Measurements from ENCODE around the gene ZNF414. TPM values are rescaled to one million over a fixed set of nuclear protein-coding genes. Genes with fewer than 3 reads are reported as not detected.

Gene ZNF414
- total and polyA plus RNA-seq, 2 donors from 2014 or later = 20.4 to 29.6 TPM

DNA sequence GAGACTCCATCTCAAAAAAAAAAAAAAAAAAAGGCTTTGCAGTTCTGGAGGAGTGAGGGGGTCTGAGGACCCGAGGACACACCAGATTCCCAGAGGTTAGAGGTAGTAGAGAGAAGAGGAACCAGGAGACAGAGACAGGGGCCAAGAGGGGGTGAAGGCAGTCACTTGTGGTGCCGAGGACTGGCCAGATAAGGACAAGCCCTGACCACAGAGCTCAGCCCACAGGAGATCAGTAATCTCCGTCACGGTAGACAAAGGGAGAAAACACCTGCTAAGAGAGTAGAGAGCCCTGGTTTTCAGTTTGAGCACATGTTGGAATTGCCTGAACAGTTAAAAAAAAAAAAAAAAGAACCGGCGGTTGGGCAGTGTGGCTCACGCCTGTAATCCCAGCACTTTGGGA lies 9.8 kb downstream of the ZNF414 start:
- Histone ChIP-seq H3K9me3 (ENCODE audit: control insufficient read depth in 2 of 3, insufficient read depth in 1 of 3, low read length in 3 of 3) (no peaks in the 10 kb centered on the region), H3K9ac (ENCODE audit: low read length in 3 of 3) (no peak overlapping the region), H3K4me3 (ENCODE audit: low read length in 3 of 3) (no peak overlapping the region), H3K4me1 (ENCODE audit: control insufficient read depth in 2 of 3, insufficient read depth in 2 of 3, low read depth in 1 of 3, low read length in 3 of 3) (peaks cover 0 to 3% (median 3%) of the 10 kb centered on the region in 3 donors), H3K27me3 (ENCODE audit: control insufficient read depth, insufficient read depth, low read length) (no peaks in the 10 kb centered on the region), H3K27ac (ENCODE audit: low read depth in 2 of 2, low read length in 2 of 2) (no peak overlapping the region), H3K36me3 (ENCODE audit: control insufficient read depth in 2 of 3, insufficient read depth in 3 of 3, low read length in 3 of 3) (no peaks in the 10 kb centered on the region)
- FAIRE-seq = no peak
- no peak for DNase-seq
- intact Hi-C loops (cut with DNase I) = loop anchor here (10.0 kb wide), 1 partner anchor 89 kb away; the partner anchor contains the start of gene MARCHF2
- TF ChIP-seq, protein P1, sequence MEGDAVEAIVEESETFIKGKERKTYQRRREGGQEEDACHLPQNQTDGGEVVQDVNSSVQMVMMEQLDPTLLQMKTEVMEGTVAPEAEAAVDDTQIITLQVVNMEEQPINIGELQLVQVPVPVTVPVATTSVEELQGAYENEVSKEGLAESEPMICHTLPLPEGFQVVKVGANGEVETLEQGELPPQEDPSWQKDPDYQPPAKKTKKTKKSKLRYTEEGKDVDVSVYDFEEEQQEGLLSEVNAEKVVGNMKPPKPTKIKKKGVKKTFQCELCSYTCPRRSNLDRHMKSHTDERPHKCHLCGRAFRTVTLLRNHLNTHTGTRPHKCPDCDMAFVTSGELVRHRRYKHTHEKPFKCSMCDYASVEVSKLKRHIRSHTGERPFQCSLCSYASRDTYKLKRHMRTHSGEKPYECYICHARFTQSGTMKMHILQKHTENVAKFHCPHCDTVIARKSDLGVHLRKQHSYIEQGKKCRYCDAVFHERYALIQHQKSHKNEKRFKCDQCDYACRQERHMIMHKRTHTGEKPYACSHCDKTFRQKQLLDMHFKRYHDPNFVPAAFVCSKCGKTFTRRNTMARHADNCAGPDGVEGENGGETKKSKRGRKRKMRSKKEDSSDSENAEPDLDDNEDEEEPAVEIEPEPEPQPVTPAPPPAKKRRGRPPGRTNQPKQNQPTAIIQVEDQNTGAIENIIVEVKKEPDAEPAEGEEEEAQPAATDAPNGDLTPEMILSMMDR (IDR thresholded peaks at IDR 0.05; ENCODE audit: borderline replicate concordance, extremely low read depth, insufficient read depth) = no peak

- Histone ChIP-seq H3K9ac (ENCODE audit: low read length in 3 of 3) (no peak overlapping the region), H3K27ac (ENCODE audit: low read depth in 2 of 2, low read length in 2 of 2) (no peak overlapping the region), H3K9me3 (ENCODE audit: control insufficient read depth in 2 of 3, insufficient read depth in 1 of 3, low read length in 3 of 3) (no peaks in the 10 kb centered on the region), H3K27me3 (ENCODE audit: control insufficient read depth, insufficient read depth, low read length) (no peaks in the 10 kb centered on the region), H3K4me3 (ENCODE audit: low read length in 3 of 3) (no peak overlapping the region), H3K36me3 (ENCODE audit: control insufficient read depth in 2 of 3, insufficient read depth in 3 of 3, low read length in 3 of 3) (no peaks in the 10 kb centered on the region), H3K4me1 (ENCODE audit: control insufficient read depth in 2 of 3, insufficient read depth in 2 of 3, low read depth in 1 of 3, low read length in 3 of 3) (peaks cover 0 to 3% (median 3%) of the 10 kb centered on the region in 3 donors)
- no peak for DNase-seq
- TF ChIP-seq, protein P1 (IDR thresholded peaks at IDR 0.05; ENCODE audit: borderline replicate concordance, extremely low read depth, insufficient read depth) = no peak
- no peak for FAIRE-seq
- intact Hi-C loops (cut with DNase I) = loop anchor here (10.0 kb wide), 1 partner anchor 89 kb away; the partner anchor contains the start of gene MARCHF2
These were observed 10.5 kb downstream of the ZNF414 start for GRCh38 chr19:8503510-8503909.

DNA sequence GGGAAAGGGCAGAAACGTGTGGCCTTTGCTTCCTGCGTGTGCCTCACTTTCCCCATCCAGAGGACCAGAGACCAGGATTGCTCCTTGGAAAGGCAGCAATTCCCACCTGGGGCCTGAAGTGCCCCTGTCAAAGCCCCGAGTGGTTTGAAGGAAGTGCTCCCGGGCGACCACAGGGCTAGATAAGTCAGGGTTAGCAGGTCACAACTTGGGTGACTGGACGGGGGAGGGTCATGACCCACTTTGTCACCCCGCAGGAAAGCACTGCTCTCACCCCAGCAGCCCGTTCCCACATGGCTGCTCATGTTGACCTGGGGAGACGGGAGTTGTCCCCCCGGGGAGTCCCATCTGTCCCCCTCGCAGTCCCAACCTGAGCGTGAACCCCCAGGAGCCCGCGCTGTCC lies 12.0 kb downstream of the ZNF414 start:
- H3K27me3 ChIP-seq (ENCODE audit: control insufficient read depth, insufficient read depth, low read length) = no peaks in the 10 kb centered on the region
- no peak overlapping the region for H3K9ac ChIP-seq (ENCODE audit: low read length in 3 of 3)
- H3K9me3 ChIP-seq (ENCODE audit: control insufficient read depth in 2 of 3, insufficient read depth in 1 of 3, low read length in 3 of 3) = no peaks in the 10 kb centered on the region
- FAIRE-seq (no peak), DNase-seq (no peak)
- no peak overlapping the region for H3K27ac ChIP-seq (ENCODE audit: low read depth in 2 of 2, low read length in 2 of 2)
- intact Hi-C loops (cut with DNase I) = loop anchor here (10.0 kb wide), 1 partner anchor 87 kb away; the partner anchor contains the start of gene MARCHF2
- TF ChIP-seq, protein P1 (IDR thresholded peaks at IDR 0.05; ENCODE audit: borderline replicate concordance, extremely low read depth, insufficient read depth) = no peak
- H3K36me3 ChIP-seq (ENCODE audit: control insufficient read depth in 2 of 3, insufficient read depth in 3 of 3, low read length in 3 of 3) = no peaks in the 10 kb centered on the region
- no peak overlapping the region for H3K4me3 ChIP-seq (ENCODE audit: low read length in 3 of 3)
- peaks cover 0 to 3% (median 3%) of the 10 kb centered on the region in 3 donors for H3K4me1 ChIP-seq (ENCODE audit: control insufficient read depth in 2 of 3, insufficient read depth in 2 of 3, low read depth in 1 of 3, low read length in 3 of 3)

GRCh38 chr19:8501516-8501915 lies 12.5 kb downstream of the ZNF414 start:
- DNase-seq = no peak
- Histone ChIP-seq H3K9ac (ENCODE audit: low read length in 3 of 3) (no peak overlapping the region), H3K9me3 (ENCODE audit: control insufficient read depth in 2 of 3, insufficient read depth in 1 of 3, low read length in 3 of 3) (no peaks in the 10 kb centered on the region), H3K4me3 (ENCODE audit: low read length in 3 of 3) (no peak overlapping the region), H3K36me3 (ENCODE audit: control insufficient read depth in 2 of 3, insufficient read depth in 3 of 3, low read length in 3 of 3) (no peaks in the 10 kb centered on the region), H3K27ac (ENCODE audit: low read depth in 2 of 2, low read length in 2 of 2) (no peak overlapping the region), H3K27me3 (ENCODE audit: control insufficient read depth, insufficient read depth, low read length) (no peaks in the 10 kb centered on the region), H3K4me1 (ENCODE audit: control insufficient read depth in 2 of 3, insufficient read depth in 2 of 3, low read depth in 1 of 3, low read length in 3 of 3) (peaks cover 0 to 3% (median 3%) of the 10 kb centered on the region in 3 donors)
- TF ChIP-seq, protein P1 (IDR thresholded peaks at IDR 0.05; ENCODE audit: borderline replicate concordance, extremely low read depth, insufficient read depth) = no peak
- FAIRE-seq = no peak
- intact Hi-C loops (cut with DNase I) = loop anchor here (10.0 kb wide), 1 partner anchor 87 kb away; the partner anchor contains the start of gene MARCHF2
